ENCODE results near the gene ACSL3.

ACSL3 gene

DNA sequence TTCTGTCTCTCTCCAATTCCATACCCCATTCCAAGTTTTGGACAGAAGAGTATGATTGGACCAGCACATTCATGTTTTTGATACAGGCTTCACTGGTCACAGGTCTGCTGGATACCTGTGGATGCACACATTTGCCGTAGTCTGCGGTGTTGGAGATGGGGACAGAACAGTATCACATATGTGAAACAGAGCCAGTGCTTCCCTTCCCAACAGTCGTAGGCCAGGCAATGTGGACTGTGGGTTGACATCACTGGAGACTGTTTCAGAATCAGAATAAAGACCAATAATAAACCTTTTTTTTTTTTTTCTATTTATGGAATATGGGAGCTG, 18.7 kb downstream of the ACSL3 start:
- H3K4me3 ChIP-seq (replicated peaks; ENCODE audit: low read depth, low read length), result no peak overlapping the region
- TF ChIP-seq CTCF (IDR thresholded peaks at IDR 0.05; ENCODE audit: low read length, missing control alignments), result no peak
- DNase-seq (ENCODE audit: low read depth), result no peak

DNA sequence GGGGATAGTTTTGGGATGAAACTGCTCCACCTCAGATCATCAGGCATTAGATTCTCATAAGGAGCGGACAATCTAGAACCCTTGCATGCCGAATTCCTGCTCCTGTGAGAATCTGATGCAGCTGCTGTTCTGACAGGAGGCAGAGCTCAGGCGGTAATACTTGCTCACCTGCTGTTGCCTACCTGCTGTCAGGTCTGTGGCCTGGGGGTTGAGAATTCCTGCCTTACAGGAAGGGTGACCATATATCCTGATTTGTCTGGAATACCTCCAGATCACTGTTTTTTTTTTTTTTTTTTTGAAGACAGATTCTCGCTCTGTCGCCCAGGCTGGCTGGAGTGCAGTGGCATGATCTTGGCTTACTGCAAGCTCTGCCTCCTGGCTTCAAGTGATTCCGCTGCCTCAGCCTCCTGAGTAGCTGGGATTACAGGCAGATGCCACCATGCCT, 21.7 kb downstream of the ACSL3 start:
- H3K4me3 ChIP-seq (replicated peaks; ENCODE audit: low read depth, low read length), result no peak overlapping the region
- no peak for TF ChIP-seq CTCF (IDR thresholded peaks at IDR 0.05; ENCODE audit: low read length, missing control alignments)
- DNase-seq (ENCODE audit: low read depth), result no peak

GRCh38 chr2:222883420-222883819, 22.6 kb downstream of the ACSL3 start:
- no peak for TF ChIP-seq CTCF (IDR thresholded peaks at IDR 0.05; ENCODE audit: low read length, missing control alignments)
- DNase-seq (ENCODE audit: low read depth), result peak; percentile 62
- no peak overlapping the region for H3K4me3 ChIP-seq (replicated peaks; ENCODE audit: low read depth, low read length)

- TF ChIP-seq CTCF (IDR thresholded peaks at IDR 0.05; ENCODE audit: low read length, missing control alignments), result no peak
- no peak overlapping the region for H3K4me3 ChIP-seq (replicated peaks; ENCODE audit: low read depth, low read length)
- DNase-seq (ENCODE audit: low read depth), result peak; percentile 29
Measured at GRCh38 chr2:222884114-222884771, 23.4 kb downstream of the ACSL3 start.

GRCh38 chr2:222884805-222885424, 24.1 kb downstream of the ACSL3 start:
- no peak for TF ChIP-seq CTCF (IDR thresholded peaks at IDR 0.05; ENCODE audit: low read length, missing control alignments)
- H3K4me3 ChIP-seq (replicated peaks; ENCODE audit: low read depth, low read length), result no peak overlapping the region

DNA sequence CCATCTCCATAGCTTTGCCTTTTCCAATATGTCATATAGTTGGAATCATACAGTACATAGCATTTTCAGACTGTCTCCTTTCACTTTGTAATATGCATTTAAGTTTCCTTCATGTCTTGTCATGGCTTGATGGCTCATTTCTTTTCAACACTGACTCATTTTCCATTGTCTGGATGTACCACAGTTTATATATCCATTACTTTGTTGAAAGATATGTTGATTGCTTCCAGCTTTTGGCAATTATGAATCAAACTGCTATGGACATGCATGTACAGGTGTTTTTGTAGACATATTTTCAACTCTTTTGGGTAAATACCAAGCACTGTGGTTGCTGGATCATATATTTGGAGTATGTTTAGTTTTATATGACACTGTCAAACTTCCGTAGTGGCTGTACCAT, 26.3 kb downstream of the ACSL3 start:
- DNase-seq (ENCODE audit: low read depth), result no peak
- no peak for TF ChIP-seq CTCF (IDR thresholded peaks at IDR 0.05; ENCODE audit: low read length, missing control alignments)
- no peak overlapping the region for H3K4me3 ChIP-seq (replicated peaks; ENCODE audit: low read depth, low read length)

More at GRCh38 chr2:222884805-222885424, 24.1 kb downstream of the ACSL3 start:
- no peak for DNase-seq (ENCODE audit: low read depth)

DNA sequence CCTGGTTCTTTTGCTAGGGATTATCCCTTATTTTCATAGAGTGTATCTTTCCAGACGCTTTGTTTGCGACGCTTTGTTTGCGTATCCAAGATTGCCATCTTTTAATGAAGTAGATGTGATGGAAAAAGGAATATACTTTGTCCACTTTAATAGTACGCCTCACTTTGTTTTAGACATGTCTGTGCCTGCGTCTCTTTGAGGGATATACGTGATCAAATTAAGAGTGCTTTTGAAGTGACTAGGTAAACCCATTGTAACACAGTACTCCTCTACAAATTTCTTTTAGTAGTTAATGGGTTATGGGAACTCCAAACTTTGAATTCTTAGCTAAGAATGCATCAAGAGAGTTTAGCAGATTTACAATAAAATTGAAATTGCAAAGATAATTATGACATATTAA, 27.9 kb downstream of the ACSL3 start:
- no peak overlapping the region for H3K4me3 ChIP-seq (replicated peaks; ENCODE audit: low read depth, low read length)
- no peak for TF ChIP-seq CTCF (IDR thresholded peaks at IDR 0.05; ENCODE audit: low read length, missing control alignments)
- no peak for DNase-seq (ENCODE audit: low read depth)

All from fibroblast of pulmonary artery (primary cell).